Endothelial cell (in vitro differentiated cells): ENCODE results near the gene TMC3. TPM values are rescaled to one million over a fixed set of nuclear protein-coding genes. Genes with fewer than 3 reads are reported as not detected.
"Not testable (repeated sequence)": the region's sequence is repeated elsewhere in the genome, so short reads cannot be mapped to it uniquely, and the experiment has no call there.

ENCODE experiments used
- DNase-seq: peaks from one replicate; pipeline ENCODE4 v3.0.0; 2021; ENCODE audit warnings: low spot score
- H3K27ac Mint-ChIP-seq: one replicate; pipeline ENCODE4 v1.8.0; 2021; ENCODE audit warnings: mixed read lengths, inconsistent platforms; ENCODE audit not compliant: unreplicated experiment
- H3K27me3 Mint-ChIP-seq: one replicate; pipeline ENCODE4 v1.8.0; 2021; ENCODE audit warnings: mild to moderate bottlenecking, moderate library complexity, mixed read lengths, inconsistent platforms; ENCODE audit not compliant: unreplicated experiment
- H3K36me3 Mint-ChIP-seq: one replicate; pipeline ENCODE4 v1.8.0; 2021; ENCODE audit warnings: mild to moderate bottlenecking, low read depth, mixed read lengths, inconsistent platforms; ENCODE audit not compliant: unreplicated experiment
- H3K4me1 Mint-ChIP-seq: one replicate; pipeline ENCODE4 v1.8.0; 2021; ENCODE audit warnings: mild to moderate bottlenecking, mixed read lengths, inconsistent platforms; ENCODE audit not compliant: unreplicated experiment
- H3K4me3 Mint-ChIP-seq: one replicate; pipeline ENCODE4 v1.8.0; 2021; ENCODE audit warnings: mild to moderate bottlenecking, mixed read lengths, inconsistent platforms; ENCODE audit not compliant: unreplicated experiment
- H3K9me3 Mint-ChIP-seq: one replicate; pipeline ENCODE4 v1.8.0; 2021; ENCODE audit warnings: mixed read lengths, inconsistent platforms; ENCODE audit not compliant: unreplicated experiment
- long read RNA-seq: library from polyadenylated mRNA; unstranded; transcript quantifications from one replicate; pipeline ENCODE4 v2.0.0, GENCODE V29; 2020; ENCODE audit not compliant: unreplicated experiment
- total RNA-seq: library from RNA; stranded (reverse); fragmentation: NEBNext Ultra II Directional; extraction: Animal tissue kit (Norgen Biotek cat#: 25700); gene quantifications from one replicate; pipeline ENCODE4 v1.2.1, GENCODE V29; 2021; ENCODE audit not compliant: unreplicated experiment
- TF ChIP-seq, protein P1 (sequence below): fragments of 200-600 bp; sonication (generic); IDR thresholded peaks from one replicate; pipeline ENCODE4 v1.5.0; 2021; ENCODE audit warnings: antibody characterized with exemption; ENCODE audit not compliant: unreplicated experiment

TMC3 gene
- total RNA-seq: not detected
- long read RNA-seq: 0 reads

DNA sequence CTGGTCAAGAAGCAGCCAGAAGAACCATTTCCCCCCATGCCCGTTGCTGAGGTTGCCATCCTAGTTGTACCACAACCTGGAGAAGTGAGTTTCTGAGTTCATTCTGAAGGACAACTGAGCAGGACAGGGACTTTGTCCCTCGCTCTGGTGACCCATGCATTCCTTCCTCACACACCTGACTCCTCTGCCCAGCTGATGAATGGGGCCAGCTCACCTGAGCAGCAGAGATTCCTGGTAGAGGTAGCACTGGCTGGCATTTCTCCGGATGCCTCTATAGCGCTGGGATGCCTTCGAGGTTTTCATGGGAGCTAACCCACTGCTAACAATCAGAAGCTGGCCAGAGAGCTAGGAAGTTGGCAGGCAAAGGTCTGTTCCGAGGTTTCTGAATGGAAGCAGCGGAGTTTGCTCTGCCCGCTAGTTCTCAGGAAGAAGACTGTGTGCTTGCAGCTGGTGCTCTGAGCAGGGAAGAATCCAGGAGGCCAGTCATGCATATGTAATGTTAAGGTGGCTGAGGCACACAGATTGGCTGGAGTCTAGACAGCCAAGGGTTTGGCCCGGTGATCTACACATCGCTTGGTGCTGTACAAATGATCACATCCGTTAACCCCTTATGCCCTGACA is at the start of gene TMC3:
TMC3 (minus strand) TSS at position 439 of the 621 bp plus-strand sequence; CDS start at position 303, 136 bp downstream.
- no peak for DNase-seq
- H3K27ac Mint-ChIP-seq: no peak within 1 kb of the TSS
- H3K36me3 Mint-ChIP-seq: no peaks in the 10 kb centered on the region
- no peaks in the 10 kb centered on the region for H3K4me1 Mint-ChIP-seq
- peaks cover 2% of the 10 kb centered on the region for H3K27me3 Mint-ChIP-seq
- H3K4me3 Mint-ChIP-seq: no peak within 1 kb of the TSS
- H3K9me3 Mint-ChIP-seq: no peaks in the 10 kb centered on the region
- TF ChIP-seq, protein P1, sequence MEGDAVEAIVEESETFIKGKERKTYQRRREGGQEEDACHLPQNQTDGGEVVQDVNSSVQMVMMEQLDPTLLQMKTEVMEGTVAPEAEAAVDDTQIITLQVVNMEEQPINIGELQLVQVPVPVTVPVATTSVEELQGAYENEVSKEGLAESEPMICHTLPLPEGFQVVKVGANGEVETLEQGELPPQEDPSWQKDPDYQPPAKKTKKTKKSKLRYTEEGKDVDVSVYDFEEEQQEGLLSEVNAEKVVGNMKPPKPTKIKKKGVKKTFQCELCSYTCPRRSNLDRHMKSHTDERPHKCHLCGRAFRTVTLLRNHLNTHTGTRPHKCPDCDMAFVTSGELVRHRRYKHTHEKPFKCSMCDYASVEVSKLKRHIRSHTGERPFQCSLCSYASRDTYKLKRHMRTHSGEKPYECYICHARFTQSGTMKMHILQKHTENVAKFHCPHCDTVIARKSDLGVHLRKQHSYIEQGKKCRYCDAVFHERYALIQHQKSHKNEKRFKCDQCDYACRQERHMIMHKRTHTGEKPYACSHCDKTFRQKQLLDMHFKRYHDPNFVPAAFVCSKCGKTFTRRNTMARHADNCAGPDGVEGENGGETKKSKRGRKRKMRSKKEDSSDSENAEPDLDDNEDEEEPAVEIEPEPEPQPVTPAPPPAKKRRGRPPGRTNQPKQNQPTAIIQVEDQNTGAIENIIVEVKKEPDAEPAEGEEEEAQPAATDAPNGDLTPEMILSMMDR: no peak

DNA sequence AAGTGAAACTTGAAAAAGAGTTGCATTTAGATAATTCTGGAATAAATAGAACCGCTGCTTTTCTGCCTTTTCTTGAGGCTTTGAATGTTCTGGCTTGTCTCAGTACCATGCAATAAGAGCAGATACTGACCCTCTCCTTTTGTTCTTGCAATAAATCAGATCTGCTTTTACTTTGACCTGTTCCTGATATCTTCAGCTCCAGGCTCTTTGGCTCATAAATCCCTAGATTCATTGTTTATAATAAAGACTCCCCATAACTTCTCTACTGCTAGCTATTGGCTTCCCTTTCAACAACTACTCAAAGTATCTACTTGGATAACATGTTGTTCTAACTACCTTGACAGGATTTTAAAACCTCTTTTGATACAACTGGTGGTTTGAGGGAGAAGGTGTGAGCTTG is 47.4 kb upstream of the TMC3 start:
- DNase-seq: no peak
- Mint-ChIP-seq H3K4me1 (peaks cover 5% of the 10 kb centered on the region), H3K36me3 (no peaks in the 10 kb centered on the region), H3K27ac (no peak overlapping the region), H3K27me3 (peaks cover 2% of the 10 kb centered on the region), H3K4me3 (no peak overlapping the region), H3K9me3 (no peaks in the 10 kb centered on the region)
- TF ChIP-seq, protein P1: no peak

DNA sequence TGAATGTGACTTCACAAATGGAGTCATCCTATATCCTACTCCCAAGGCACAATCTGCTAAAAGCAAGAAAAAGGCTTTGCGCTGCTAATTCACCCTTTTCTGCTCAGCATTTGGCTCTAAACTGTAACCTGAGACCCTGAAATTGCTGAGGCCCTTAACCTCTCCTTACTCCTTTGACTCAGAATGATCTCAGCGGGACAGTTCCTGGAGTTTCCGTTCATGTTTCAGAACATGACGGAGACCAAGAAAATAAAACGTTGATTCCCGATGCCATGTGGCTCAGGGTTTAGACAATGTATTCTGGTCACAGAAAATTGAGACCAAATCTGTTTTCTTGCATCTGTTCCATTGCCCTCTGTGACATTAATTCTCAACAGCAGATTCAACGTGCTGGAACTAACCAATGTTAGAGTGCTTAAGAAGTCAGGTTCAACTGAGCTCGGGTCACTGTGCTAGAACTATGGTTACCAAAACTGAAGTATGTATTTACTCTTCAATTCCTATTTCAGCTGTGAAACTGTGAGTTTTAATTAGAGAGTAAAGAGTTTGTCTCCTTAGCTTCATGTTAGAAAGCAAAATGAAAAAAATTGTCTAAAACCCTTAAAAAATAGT is 45.4 kb upstream of the TMC3 start:
- DNase-seq: no peak
- Mint-ChIP-seq H3K36me3 (no peaks in the 10 kb centered on the region), H3K27me3 (no peaks in the 10 kb centered on the region), H3K4me1 (peaks cover 5% of the 10 kb centered on the region), H3K4me3 (no peak overlapping the region), H3K9me3 (no peaks in the 10 kb centered on the region), H3K27ac (no peak overlapping the region)
- TF ChIP-seq, protein P1: no peak

DNA sequence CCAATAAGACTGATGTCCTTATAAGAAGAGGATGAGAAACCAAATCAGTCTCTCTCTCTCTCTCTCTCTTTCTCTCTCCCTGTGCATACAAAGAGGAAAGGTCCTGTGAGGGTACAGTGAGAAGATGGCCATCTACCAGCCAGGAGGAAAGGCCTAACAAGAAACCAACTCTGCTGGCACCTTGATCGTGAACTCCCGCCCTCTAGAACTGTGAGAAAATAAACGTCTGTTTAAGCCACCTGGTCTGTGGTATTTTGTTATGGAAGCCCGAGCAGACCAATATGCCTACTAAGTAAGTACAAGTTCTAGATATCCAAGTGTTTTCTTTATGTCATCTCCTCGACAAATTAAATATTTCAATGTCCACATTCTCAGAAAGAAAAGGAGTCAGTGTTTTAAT is 44.9 kb upstream of the TMC3 start:
- H3K36me3 Mint-ChIP-seq: no peaks in the 10 kb centered on the region
- TF ChIP-seq, protein P1: no peak
- peaks cover 5% of the 10 kb centered on the region for H3K4me1 Mint-ChIP-seq
- H3K27ac Mint-ChIP-seq: no peak overlapping the region
- no peak overlapping the region for H3K4me3 Mint-ChIP-seq
- DNase-seq: no peak
- no peaks in the 10 kb centered on the region for H3K9me3 Mint-ChIP-seq
- H3K27me3 Mint-ChIP-seq: no peaks in the 10 kb centered on the region

DNA sequence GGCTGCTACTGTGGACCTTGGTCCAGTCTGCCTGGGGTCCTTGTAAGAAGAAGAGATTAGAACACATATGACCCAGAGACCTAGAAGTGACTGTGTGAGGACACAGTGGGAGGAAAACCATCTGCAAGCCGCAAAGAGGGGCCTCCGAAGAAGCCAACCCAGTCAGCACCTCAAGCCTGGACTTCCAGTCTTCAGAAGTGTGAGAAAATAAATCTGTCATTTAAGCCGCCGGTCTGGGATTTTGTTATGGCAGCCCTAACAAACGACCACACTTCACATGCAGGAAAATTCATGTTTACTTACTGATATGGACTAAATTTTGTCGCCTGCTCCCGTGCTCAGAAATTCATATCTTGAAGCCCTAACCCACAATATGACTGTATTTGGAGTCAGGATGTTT is 44.4 kb upstream of the TMC3 start:
- TF ChIP-seq, protein P1: no peak
- DNase-seq: no peak
- H3K27ac Mint-ChIP-seq: no peak overlapping the region
- H3K4me1 Mint-ChIP-seq: peaks cover 5% of the 10 kb centered on the region
- H3K9me3 Mint-ChIP-seq: no peaks in the 10 kb centered on the region
- no peaks in the 10 kb centered on the region for H3K27me3 Mint-ChIP-seq
- no peaks in the 10 kb centered on the region for H3K36me3 Mint-ChIP-seq
- H3K4me3 Mint-ChIP-seq: no peak overlapping the region

DNA sequence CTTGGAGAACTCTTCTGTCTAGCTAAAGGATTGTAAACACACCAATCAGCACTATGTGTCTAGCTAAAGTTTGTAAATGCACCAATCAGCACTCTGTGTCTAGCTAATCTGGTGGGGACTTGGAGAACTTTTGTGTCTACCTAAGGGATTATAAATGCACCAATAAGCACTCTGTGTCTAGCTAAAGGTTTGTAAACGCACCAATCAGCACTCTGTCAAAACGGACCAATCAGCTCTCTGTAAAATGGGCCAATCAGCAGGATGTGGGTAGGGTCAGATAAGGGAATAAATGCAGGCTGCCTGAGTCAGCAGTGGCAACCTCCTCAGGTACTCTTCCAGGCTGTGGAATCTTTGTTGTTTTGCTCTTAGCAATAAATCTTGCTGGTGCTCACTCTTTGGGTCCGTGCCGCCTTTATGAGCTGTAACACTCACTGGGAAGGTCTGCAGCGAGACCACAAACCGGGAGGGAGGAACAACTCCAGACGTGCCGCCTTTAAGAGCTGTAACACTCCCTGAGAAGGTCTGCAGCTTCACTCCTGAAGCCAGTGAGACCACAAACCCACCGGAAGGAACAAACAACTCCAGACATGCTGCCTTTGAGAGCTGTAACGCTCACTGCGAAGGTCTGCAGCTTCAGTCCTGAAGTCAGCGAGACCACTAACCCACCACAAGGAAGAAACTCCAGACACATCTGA is 40.4 kb upstream of the TMC3 start:
- H3K4me3 Mint-ChIP-seq, DNase-seq, H3K9me3 Mint-ChIP-seq, H3K27me3 Mint-ChIP-seq, H3K36me3 Mint-ChIP-seq, H3K27ac Mint-ChIP-seq: not testable (repeated sequence)
- peaks cover 14% of the 10 kb centered on the region for H3K4me1 Mint-ChIP-seq
